AG04450 (cell line): ENCODE results near the gene PLD6. TPM values are rescaled to one million over a fixed set of nuclear protein-coding genes. Genes with fewer than 3 reads are reported as not detected.
A peak's percentile ranks its signal among the peaks of the same experiment; 100 is the strongest.

ENCODE experiments used
- CTCF ChIA-PET: fragments of 300-600, 350-600 bp; formaldehyde crosslinking; extraction: SDS; loops from one replicate; lab custom pipeline; 2022; ENCODE audit warnings: antibody characterized with exemption, inconsistent platforms; lab: Charles Lee
- POLR2A ChIA-PET: fragments of 350-600 bp; formaldehyde crosslinking; extraction: SDS; loops from one replicate; lab custom pipeline; 2021; ENCODE audit warnings: antibody characterized with exemption, inconsistent platforms; lab: Yijun Ruan, JAX
- DNase-seq: peaks from one replicate; pipeline ENCODE4 v3.0.0-alpha.2; 2011; ENCODE audit warnings: low read depth, low spot score
- H3K27ac ChIP-seq: one replicate; pipeline ENCODE4 v1.5.1; 2012; ENCODE audit warnings: low read depth, low read length, control low read depth
- H3K27me3 ChIP-seq: one replicate; pipeline ENCODE4 v1.6.0; 2012; ENCODE audit warnings: low read length; ENCODE audit not compliant: control insufficient read depth, insufficient read depth
- H3K4me3 ChIP-seq: 2 replicates; pipeline ENCODE4 v1.5.1; 2011; ENCODE audit warnings: mild to moderate bottlenecking, low read depth, low read length, control low read depth
- H3K9me3 ChIP-seq: 2 replicates; pipeline ENCODE4 v1.5.1; 2012; ENCODE audit warnings: low read length; ENCODE audit not compliant: control insufficient read depth, insufficient read depth
- polyA plus RNA-seq: library from polyadenylated mRNA; depleted of rRNA; stranded (reverse); fragments of >200 nt; gene quantifications from 2 replicates; pipeline ENCODE4 v1.2.3, GENCODE V29; 2011
- TF ChIP-seq, protein P1 (sequence below): IDR thresholded peaks from 2 replicates; pipeline ENCODE4 v1.5.1; 2011; ENCODE audit warnings: low read depth, low read length, control low read depth, inconsistent platforms

Gene PLD6
- polyA plus RNA-seq, 1 experiment: 1.6 TPM

DNA sequence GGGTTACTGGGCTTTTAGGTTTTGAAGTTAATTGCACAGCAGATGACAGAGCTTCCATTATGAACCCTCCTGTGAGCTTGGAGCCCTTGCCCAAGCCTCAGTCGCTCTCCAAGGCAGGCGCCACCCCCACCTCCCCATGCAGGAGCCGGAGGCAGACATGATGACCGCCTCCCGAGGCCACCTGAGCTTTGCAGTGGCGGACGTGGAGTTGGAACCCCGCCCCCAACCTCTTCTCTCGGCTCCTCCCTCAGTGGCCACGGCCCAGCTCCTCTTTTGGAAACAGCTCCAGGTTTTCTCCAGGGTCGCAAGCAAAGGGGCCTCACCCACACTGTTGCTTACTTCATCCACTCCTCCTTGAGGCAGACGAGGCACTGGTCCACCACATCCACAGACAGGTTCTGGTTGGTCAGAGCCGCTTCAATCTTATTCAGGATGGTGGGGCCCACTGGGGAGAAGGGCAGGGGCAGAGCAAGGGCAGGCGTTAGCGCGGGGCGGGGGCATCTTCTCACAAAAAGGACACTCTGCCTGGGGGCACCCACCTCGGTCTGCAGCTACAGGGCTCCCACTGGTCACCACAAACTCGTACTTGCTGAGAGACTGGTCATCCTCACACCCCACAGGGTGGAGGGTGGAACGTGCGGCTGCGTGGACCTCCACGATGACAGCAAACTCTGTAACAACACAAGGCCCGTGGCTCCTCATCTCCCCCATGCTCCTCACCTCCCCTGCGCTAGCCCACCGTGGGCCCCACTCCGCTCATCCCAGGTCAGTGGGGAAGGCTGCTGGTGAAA, 8.7 kb upstream of the PLD6 start:
- POLR2A ChIA-PET: no interaction called here
- TF ChIP-seq, protein P1, sequence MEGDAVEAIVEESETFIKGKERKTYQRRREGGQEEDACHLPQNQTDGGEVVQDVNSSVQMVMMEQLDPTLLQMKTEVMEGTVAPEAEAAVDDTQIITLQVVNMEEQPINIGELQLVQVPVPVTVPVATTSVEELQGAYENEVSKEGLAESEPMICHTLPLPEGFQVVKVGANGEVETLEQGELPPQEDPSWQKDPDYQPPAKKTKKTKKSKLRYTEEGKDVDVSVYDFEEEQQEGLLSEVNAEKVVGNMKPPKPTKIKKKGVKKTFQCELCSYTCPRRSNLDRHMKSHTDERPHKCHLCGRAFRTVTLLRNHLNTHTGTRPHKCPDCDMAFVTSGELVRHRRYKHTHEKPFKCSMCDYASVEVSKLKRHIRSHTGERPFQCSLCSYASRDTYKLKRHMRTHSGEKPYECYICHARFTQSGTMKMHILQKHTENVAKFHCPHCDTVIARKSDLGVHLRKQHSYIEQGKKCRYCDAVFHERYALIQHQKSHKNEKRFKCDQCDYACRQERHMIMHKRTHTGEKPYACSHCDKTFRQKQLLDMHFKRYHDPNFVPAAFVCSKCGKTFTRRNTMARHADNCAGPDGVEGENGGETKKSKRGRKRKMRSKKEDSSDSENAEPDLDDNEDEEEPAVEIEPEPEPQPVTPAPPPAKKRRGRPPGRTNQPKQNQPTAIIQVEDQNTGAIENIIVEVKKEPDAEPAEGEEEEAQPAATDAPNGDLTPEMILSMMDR: no peak
- H3K27me3 ChIP-seq: no peaks in the 10 kb centered on the region
- no peak for DNase-seq
- no peak overlapping the region for H3K4me3 ChIP-seq
- no peak overlapping the region for H3K27ac ChIP-seq
- H3K9me3 ChIP-seq: no peaks in the 10 kb centered on the region; the same call in 1 of the 2 replicates
- CTCF ChIA-PET: no interaction called here

DNA sequence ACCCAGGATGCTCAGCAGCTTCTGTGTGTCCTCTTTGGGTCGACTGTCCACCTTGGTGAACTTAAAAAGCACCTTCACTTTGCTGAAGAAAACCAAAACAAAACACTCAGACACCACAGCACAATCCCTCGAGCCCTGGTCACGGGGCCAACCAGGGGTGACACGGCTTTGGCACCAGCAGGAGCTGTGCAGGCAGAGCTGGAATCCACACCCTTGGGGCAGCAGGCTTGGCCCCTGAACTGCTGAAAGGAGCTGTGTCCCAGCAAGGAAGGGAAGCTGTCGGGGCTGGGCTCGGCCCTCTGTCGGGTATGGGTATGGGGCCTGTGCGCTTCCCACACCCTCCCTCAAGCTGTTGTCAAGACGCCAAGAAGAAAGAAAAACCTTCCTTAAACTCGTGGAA, 7.6 kb upstream of the PLD6 start:
- POLR2A ChIA-PET: no interaction called here
- TF ChIP-seq, protein P1: no peak
- no peaks in the 10 kb centered on the region; the same call in 1 of the 2 replicates for H3K9me3 ChIP-seq
- no peak for DNase-seq
- CTCF ChIA-PET: no interaction called here
- no peak overlapping the region for H3K4me3 ChIP-seq
- H3K27me3 ChIP-seq: no peaks in the 10 kb centered on the region
- no peak overlapping the region for H3K27ac ChIP-seq

DNA sequence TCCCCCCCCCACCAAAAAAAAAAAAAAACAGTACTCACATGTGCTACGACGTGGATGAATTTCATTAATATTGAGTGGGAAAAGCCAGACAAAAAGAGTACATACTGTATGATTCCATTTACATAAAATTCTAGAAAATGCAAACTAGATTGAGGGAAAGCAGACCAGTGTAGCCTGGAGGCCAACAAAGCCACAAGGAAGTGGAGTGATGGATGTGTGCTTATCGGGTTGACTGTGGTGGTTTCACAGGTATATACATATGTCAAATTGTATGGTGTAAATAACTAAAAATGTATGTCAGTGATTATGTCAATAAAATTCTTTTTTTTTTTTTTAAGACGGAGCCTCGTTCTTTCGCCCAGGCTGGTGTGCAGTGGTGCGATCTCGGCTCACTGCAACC, 1.9 kb upstream of the PLD6 start:
- no peak for DNase-seq
- Histone ChIP-seq H3K27ac (no peak overlapping the region), H3K4me3 (no peak overlapping the region), H3K9me3 (no peaks in the 10 kb centered on the region; the same call in 1 of the 2 replicates), H3K27me3 (no peaks in the 10 kb centered on the region)
- ChIA-PET CTCF (interaction anchor here (0.7 kb wide), 1 partner anchor 62 kb away, joined by 5 read pairs; no protein-coding TSS in a partner anchor), POLR2A (interaction anchor here (0.9 kb wide), 1 partner anchor 18 kb away, joined by 9 read pairs; no protein-coding TSS in a partner anchor)
- TF ChIP-seq, protein P1: no peak

DNA sequence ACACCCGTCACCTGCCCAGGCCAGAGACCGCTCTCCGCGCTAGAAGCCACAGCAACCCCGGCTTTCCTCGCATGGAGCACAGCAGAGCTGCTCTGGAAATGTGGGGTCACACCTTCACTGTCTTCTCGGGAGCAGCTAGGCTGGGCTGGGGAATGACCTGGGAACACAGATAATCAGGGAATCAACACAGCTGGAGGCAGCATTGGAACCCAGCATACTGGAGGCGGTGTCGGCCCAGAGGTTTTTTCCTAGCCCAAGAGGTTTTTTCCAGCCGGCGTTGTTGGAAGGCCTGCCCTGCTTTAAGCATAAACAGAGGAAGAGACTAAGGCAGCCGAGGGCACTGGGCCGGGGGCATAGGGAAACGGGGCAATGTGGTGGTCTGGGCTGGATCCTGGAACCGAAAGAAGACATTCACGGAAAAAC, 791 bp upstream of the PLD6 start:
- DNase-seq: no peak
- Histone ChIP-seq H3K4me3 (no peak overlapping the region), H3K27me3 (no peaks in the 10 kb centered on the region), H3K9me3 (no peaks in the 10 kb centered on the region; the same call in 1 of the 2 replicates), H3K27ac (peak overlapping the region; percentile 31)
- ChIA-PET POLR2A (interaction anchor here (0.9 to 1.4 kb wide), 2 partner anchors 19 to 30 kb away, joined by 5 to 9 read pairs; partner anchors contain the start of gene FLCN), CTCF (no interaction called here)
- TF ChIP-seq, protein P1: no peak
